IPS DF 4.7 (cell line): ENCODE measurements around the gene ZFYVE27.

Experiments used
- DNase-seq: peaks from one replicate; pipeline ENCODE4 v3.0.0-alpha.2; 2013; ENCODE audit warnings: low spot score; ENCODE audit errors: extremely low read depth

Gene ZFYVE27

DNA sequence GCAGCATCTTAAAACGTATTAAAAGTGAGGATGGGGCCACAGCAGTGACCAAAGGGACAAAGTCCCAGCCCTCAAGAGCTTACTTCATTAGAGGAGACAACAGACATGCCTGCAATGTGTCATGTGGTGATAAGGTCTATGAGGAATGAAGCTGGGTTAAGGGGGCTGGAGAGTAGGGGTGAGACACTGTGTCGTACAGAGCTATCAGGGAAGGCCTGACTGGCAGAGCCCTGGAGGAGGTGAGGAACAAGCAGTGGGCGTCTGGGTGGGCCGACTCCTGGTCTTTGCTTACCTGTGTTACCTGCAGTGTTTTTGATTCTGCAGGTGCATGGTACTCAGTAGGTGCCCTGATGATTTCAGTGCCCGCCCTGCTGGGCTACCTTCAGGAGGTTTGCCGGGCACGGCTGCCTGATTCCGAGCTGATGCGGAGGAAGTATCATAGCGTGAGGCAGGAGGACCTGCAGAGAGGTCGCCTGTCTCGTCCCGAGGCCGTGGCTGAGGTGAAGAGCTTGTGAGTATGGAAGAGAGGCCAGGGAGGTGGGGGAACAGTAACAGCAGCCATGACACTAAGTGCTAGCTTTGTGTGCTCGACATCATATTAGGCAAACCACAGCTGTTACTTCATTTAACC is 7.6 kb downstream of the ZFYVE27 start:
- DNase-seq, result no peak

DNA sequence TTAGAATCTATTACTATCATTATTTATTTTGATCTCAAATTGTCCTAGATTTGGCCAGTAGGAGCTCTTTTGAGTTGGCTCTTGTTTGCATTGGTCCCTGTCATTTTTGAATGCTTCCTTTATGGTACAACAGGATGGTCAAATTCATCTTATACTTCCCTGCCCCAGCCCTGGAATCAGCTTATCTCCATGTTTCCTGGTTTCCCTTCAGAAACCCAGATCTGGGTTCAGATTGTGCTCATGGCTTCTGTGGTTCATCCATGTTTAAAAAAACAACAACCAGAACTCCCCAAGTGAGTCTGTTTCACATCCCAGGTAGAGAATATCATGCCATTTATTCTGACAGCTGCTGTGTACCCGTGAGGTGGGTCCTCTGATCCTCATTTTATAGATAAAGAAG is 10.6 kb downstream of the ZFYVE27 start:
- DNase-seq, result no peak

DNA sequence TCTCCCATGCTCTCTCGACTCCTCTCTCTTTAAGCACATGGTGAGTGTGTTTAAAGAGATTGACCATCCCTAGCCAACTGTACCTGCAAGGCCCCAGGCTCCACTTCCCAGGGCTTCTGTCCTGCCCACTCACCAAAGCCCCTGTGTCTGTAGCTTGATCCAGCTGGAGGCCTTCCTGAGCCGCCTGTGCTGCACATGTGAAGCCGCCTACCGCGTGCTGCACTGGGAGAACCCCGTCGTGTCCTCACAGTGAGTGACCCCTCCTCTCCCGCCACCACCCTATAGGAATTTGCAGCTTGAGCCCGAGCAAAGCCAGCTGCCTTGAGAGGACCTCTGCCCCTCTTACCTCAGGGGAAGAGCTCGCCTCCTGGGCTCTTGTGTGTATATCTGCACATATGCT is 11.2 kb downstream of the ZFYVE27 start:
- DNase-seq, result no peak

DNA sequence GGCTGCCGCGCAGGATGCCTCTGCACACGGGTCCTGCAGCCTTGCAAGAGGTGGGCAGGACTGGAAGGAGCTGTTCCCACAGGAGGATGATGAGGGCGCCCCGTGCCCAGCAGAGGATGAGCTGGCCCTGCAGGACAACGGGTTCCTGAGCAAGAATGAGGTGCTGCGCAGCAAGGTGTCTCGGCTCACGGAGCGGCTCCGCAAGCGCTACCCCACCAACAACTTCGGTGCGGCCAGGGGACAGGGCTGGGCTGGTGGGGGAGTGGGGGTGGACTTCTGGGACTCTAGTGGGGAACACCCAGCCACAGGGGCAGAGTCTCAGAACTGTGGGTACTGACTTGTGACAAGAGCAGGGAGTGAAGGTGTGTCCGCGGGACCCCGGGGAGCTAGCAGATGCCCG is 16.0 kb downstream of the ZFYVE27 start:
- DNase-seq, result no peak

GRCh38 chr10:97754726-97755125 is 17.8 kb downstream of the ZFYVE27 start:
- no peak for DNase-seq

DNA sequence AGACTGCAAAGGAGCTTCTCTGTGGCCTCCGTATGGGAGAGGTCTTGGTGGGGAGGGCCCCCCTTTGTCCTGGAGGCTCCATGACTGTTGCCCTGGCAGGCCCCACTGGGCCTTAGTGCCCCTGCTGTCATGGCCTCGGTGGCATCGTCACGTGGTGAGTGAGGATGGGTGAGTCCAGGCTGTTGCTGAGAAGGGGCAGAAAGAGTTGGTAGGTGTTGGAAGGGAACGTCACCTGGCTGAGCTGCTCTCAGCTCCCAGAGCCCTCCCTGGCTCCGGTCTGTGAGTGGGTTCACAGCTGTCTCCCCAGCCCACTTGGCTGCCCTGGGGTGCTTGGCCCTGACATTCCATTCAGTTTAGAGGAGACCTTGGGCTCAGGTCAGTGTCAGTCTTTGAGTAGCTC is 18.8 kb downstream of the ZFYVE27 start:
- no peak for DNase-seq

- no peak for DNase-seq
These were observed 20.5 kb downstream of the ZFYVE27 start for GRCh38 chr10:97757471-97757870.

GRCh38 chr10:97759158-97759887 is 22.4 kb downstream of the ZFYVE27 start:
- peak; percentile 53 for DNase-seq

- no peak for DNase-seq
These were observed 23.0 kb downstream of the ZFYVE27 start for GRCh38 chr10:97759946-97760345.

- no peak for DNase-seq
These were observed 23.7 kb downstream of the ZFYVE27 start for GRCh38 chr10:97760461-97761257.

DNA sequence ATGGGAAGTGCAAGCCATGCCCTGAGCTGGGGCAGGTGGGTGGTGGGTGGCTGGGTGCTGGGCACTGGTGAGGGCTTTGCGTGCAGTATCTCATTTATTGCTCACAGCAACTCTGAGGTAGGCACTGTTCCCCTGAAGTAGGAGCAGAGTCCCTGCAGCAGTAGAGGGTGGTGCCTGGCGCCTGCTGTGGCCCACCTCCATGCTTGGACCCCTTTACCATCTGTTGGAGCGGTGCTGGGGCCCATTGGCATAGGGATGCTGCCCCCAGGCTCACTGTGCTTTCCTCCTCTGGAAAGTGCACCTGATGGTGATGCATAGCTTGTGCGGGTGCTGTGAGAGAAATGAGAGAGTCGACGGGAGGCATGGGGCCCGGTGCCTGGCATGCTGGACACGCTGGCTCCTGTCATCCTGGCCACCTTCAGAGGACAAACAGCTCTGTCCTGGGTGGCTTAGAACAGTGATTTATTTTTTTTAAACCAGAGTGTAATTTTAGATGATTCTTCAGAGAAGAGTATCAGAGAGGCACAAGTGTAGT is 24.5 kb downstream of the ZFYVE27 start:
- DNase-seq, result no peak

DNA sequence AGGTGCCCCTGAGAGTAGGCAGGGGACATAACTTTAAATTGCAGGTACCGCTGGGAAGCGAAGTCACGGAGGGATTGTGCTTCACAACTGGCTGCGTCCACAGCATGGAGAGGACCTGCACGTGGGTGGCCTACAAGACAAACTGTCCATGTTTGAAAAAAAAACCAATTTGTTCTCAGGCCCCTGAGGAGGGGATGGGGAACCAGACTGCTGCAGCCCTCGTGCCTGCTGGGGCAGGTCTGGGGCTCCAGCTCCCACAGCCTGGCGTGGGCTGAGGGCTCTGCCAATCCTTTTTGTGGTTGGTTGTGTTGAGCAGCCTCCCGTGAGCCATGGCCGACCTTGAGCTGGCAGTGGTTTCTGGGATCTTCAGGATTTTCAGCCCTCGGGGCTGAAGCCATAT is 25.1 kb downstream of the ZFYVE27 start:
- no peak for DNase-seq

DNA sequence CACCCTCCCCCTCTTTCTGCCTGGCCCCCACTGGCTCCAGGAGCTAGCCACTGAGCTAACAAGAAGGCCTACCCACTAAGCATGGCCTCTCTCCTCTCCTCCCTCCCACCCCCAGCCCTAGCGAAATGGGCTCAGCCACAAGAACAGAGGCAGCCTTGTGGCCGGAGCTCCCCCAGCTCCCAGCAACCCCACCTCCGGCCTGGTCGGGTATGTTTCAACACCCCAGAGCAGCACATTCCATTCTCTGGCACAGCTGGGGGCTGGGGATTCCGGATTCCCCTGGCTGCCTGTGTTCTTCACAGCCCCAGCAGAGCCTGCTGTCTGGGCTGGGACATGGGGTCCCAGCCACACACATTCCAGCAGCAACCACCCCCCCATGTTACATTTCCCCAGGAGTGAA is 25.9 kb downstream of the ZFYVE27 start:
- DNase-seq, result peak; percentile 16

DNA sequence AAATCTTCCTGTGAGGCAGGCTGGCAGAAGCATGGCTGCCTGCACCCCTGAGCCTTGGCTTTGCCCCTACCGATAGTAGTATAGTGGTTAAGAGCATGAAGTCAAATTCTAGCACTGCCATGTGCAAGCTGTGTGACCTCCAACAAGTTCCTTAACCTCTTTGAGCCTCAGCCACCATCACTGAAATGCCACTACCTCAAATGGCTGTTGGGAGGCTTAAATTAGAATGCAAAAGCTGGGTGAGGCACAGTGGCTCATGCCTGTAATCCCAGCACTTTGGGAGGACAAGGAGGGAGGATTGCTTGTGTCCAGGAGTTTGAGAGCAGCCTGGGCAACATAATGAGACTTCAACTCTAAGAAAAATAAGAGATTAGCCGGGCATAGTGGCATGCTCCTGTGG is 26.5 kb downstream of the ZFYVE27 start:
- no peak for DNase-seq

DNA sequence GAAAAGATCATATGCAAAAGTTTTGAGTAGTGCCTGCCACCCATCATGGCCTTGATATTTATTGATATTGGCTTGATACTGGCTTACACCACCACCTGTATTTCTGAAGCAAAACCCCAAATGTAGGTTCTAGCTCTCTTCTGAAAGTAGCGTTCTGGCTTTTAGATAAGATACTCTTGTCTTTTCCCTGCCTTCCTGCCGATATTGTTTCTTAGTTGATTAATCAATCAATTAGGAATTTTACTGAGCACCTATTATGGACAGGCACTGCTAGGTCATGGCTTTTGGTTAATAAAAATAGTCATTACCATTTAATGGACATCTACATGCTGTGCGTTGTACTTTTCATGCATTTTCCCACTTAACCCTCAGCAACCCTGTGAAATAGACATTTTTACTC is 27.0 kb downstream of the ZFYVE27 start:
- no peak for DNase-seq

DNA sequence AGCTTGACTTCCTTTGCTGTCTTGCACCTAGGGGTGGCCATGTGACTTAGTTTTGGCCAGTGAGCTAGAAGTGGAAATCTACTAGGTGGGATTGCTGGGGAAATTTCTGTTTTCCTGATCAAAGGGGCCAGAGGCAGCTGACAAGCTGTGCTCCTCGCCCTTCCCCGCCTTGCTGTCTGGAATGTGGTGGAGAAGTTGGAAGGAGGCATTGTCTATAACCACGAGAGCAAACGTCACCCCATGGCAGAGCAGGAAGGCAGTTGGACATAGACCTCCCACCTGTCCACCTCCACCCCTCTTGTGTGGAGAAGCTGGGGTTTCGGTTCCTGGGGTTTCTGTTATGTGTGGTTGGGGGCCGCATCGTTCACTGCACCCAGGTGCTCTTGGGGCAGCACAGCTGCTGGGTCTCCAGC is 27.6 kb downstream of the ZFYVE27 start:
- DNase-seq, result no peak

DNA sequence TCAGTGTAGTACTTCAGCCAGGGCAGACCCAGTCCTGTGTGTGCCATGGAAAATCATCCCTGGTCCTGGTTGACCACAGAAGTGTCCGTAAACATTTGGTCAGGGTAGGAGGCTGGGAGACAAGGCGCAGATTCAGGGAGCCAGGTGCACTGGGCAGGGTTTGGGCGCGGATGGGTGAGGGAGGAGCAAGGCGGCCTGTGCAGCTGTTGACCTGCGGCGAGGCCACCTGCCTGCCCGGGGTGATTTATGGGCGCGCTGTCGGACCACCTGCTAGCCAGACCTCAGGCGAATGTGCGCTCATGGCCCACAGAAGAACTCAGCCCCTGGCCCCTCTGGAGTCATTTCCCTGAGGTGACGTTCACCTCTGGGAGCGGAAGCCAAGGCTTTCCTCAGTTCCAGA is 28.3 kb downstream of the ZFYVE27 start:
- DNase-seq, result no peak

- no peak for DNase-seq
These were observed 29.3 kb downstream of the ZFYVE27 start for GRCh38 chr10:97766106-97766810.

- DNase-seq, result no peak
These were observed 30.3 kb downstream of the ZFYVE27 start for GRCh38 chr10:97766996-97767924.
